ENCODE results near the gene UBE2QL1.

The UBE2QL1 gene

DNA sequence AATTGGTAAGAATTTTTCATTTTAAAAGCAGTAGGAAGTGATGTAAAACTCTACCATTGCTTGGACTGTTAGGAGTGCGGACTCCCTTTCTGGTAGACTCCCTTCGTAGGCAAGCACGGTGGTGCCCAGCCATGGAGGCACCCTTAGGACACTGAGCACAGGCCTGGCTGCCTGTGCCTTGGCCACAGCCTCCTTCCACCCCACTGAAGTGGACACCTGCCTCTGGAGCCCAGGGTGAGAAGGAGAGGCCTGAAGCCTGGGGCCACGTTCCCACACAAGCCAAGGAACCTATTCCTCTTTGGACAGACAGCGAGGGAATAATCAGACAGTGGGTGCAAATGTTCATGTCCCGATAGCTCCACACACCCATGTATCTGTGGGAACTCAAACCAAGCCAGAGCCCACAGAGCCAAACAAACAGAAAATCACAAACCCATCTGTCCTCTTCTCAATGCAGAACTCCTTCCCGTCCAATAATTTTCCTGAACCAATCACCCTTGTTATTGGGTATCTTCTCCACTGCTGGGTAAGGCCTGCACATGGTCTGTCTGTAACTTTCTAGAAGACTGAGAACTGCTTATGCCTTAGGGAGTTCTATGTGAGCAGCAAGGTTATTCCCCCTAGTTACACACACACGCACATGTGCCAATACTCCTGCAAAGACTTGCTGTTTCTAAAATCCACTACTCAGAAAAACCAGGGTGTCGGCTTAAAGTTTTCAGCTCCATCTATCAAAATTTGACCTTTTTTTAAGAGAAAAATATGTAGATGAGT lies 45.2 kb downstream of the UBE2QL1 start:
- Histone ChIP-seq H3K4me3 (ENCODE audit: insufficient read depth, low read length, poor library complexity, severe bottlenecking) (no peak overlapping the region), H3K9me3 (ENCODE audit: insufficient read depth, low read length) (no peaks in the 10 kb centered on the region), H3K36me3 (ENCODE audit: low read length) (no peaks in the 10 kb centered on the region), H3K9me2 (replicated peaks; ENCODE audit: insufficient read depth, low read length) (no peaks in the 10 kb centered on the region), H2AFZ (ENCODE audit: low read depth, low read length, severe bottlenecking) (no peak overlapping the region), H3K79me2 (ENCODE audit: insufficient read depth, low read length) (no peaks in the 10 kb centered on the region), H4K20me1 (ENCODE audit: low read depth, low read length) (no peaks in the 10 kb centered on the region), H3K4me2 (ENCODE audit: low read depth, low read length, poor library complexity, severe bottlenecking) (no peak overlapping the region), H3K9ac (ENCODE audit: low read length) (no peak overlapping the region), H3F3A (ENCODE audit: insufficient read depth) (no peaks in the 10 kb centered on the region), H3K27ac (ENCODE audit: low read depth, low read length) (no peak overlapping the region), H3K27me3 (ENCODE audit: low read length) (no peaks in the 10 kb centered on the region)
- TF ChIP-seq, protein P1, sequence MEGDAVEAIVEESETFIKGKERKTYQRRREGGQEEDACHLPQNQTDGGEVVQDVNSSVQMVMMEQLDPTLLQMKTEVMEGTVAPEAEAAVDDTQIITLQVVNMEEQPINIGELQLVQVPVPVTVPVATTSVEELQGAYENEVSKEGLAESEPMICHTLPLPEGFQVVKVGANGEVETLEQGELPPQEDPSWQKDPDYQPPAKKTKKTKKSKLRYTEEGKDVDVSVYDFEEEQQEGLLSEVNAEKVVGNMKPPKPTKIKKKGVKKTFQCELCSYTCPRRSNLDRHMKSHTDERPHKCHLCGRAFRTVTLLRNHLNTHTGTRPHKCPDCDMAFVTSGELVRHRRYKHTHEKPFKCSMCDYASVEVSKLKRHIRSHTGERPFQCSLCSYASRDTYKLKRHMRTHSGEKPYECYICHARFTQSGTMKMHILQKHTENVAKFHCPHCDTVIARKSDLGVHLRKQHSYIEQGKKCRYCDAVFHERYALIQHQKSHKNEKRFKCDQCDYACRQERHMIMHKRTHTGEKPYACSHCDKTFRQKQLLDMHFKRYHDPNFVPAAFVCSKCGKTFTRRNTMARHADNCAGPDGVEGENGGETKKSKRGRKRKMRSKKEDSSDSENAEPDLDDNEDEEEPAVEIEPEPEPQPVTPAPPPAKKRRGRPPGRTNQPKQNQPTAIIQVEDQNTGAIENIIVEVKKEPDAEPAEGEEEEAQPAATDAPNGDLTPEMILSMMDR (IDR thresholded peaks at IDR 0.05; ENCODE audit: insufficient read depth, low read length, poor library complexity, severe bottlenecking) = no peak
- no peak for TF ChIP-seq EZH2phosphoT487 (conservative IDR thresholded peaks at IDR 0.05; ENCODE audit: low read length)

DNA sequence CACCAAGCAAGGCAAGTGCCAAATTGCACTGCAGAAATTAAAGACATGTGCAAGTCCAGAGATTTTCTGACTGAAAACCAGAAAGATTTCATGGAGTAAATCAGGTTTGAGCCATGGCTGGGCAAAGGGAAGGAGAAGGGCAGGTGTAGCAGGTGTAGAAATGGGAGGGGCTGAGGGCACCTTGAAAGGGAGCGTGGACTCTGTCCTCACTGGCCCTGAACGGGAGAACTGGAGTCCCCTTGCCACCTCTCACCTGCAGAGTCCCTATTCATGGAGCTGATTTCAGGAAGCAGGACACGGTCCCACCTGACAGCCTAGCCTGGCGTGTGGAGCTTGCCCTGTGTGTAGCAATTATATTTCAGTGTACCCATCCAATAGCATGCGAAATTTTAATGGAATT lies 46.3 kb downstream of the UBE2QL1 start:
- Histone ChIP-seq H3K9me2 (replicated peaks; ENCODE audit: insufficient read depth, low read length) (no peaks in the 10 kb centered on the region), H3K9me3 (ENCODE audit: insufficient read depth, low read length) (no peaks in the 10 kb centered on the region), H3K36me3 (ENCODE audit: low read length) (no peaks in the 10 kb centered on the region), H4K20me1 (ENCODE audit: low read depth, low read length) (no peaks in the 10 kb centered on the region), H2AFZ (ENCODE audit: low read depth, low read length, severe bottlenecking) (no peak overlapping the region), H3K4me3 (ENCODE audit: insufficient read depth, low read length, poor library complexity, severe bottlenecking) (no peak overlapping the region), H3K4me2 (ENCODE audit: low read depth, low read length, poor library complexity, severe bottlenecking) (no peak overlapping the region), H3K9ac (ENCODE audit: low read length) (no peak overlapping the region), H3K79me2 (ENCODE audit: insufficient read depth, low read length) (no peaks in the 10 kb centered on the region), H3K27ac (ENCODE audit: low read depth, low read length) (no peak overlapping the region), H3F3A (ENCODE audit: insufficient read depth) (no peaks in the 10 kb centered on the region), H3K27me3 (ENCODE audit: low read length) (no peaks in the 10 kb centered on the region)
- no peak for TF ChIP-seq EZH2phosphoT487 (conservative IDR thresholded peaks at IDR 0.05; ENCODE audit: low read length)
- TF ChIP-seq, protein P1 (IDR thresholded peaks at IDR 0.05; ENCODE audit: insufficient read depth, low read length, poor library complexity, severe bottlenecking) = no peak

- no peak overlapping the region for H3K27ac ChIP-seq (ENCODE audit: low read depth, low read length)
- H3K4me2 ChIP-seq (ENCODE audit: low read depth, low read length, poor library complexity, severe bottlenecking) = no peak overlapping the region
- H2AFZ ChIP-seq (ENCODE audit: low read depth, low read length, severe bottlenecking) = no peak overlapping the region
- TF ChIP-seq, protein P1 (IDR thresholded peaks at IDR 0.05; ENCODE audit: insufficient read depth, low read length, poor library complexity, severe bottlenecking) = no peak
- no peak for TF ChIP-seq EZH2phosphoT487 (conservative IDR thresholded peaks at IDR 0.05; ENCODE audit: low read length)
- no peaks in the 10 kb centered on the region for H3K9me2 ChIP-seq (replicated peaks; ENCODE audit: insufficient read depth, low read length)
- no peaks in the 10 kb centered on the region for H3K27me3 ChIP-seq (ENCODE audit: low read length)
- no peaks in the 10 kb centered on the region for H4K20me1 ChIP-seq (ENCODE audit: low read depth, low read length)
- no peaks in the 10 kb centered on the region for H3K9me3 ChIP-seq (ENCODE audit: insufficient read depth, low read length)
- H3K79me2 ChIP-seq (ENCODE audit: insufficient read depth, low read length) = no peaks in the 10 kb centered on the region
- no peak overlapping the region for H3K9ac ChIP-seq (ENCODE audit: low read length)
- H3K36me3 ChIP-seq (ENCODE audit: low read length) = no peaks in the 10 kb centered on the region
- no peaks in the 10 kb centered on the region for H3F3A ChIP-seq (ENCODE audit: insufficient read depth)
- no peak overlapping the region for H3K4me3 ChIP-seq (ENCODE audit: insufficient read depth, low read length, poor library complexity, severe bottlenecking)
Measured at GRCh38 chr5:6495433-6496206, 47.0 kb downstream of the UBE2QL1 start.

Data from SU-DHL-6 (cell line).